Mucosa of rectum (tissue), 2 donors: ENCODE data around the gene PRPF6.

ENCODE experiments used
- H3K27ac ChIP-seq, 2 donors: one replicate each; pipeline ENCODE4 v1.7.0; 2013; ENCODE audit warnings: inconsistent platforms in 2 of 2, low read depth in 2 of 2, low read length in 2 of 2
- H3K27me3 ChIP-seq, 2 donors: one replicate each; pipeline ENCODE4 v1.7.0; 2013; ENCODE audit warnings: low read length in 2 of 2; ENCODE audit not compliant: control insufficient read depth in 2 of 2, insufficient read depth in 2 of 2
- H3K36me3 ChIP-seq, 2 donors: one replicate each; pipeline ENCODE4 v1.7.0; 2013; ENCODE audit warnings: low read length in 2 of 2; ENCODE audit not compliant: control insufficient read depth in 2 of 2, insufficient read depth in 2 of 2
- H3K4me1 ChIP-seq, 2 donors: one replicate each; pipeline ENCODE4 v1.7.0; 2013; ENCODE audit warnings: low read length in 2 of 2, mild to moderate bottlenecking in 1 of 2; ENCODE audit not compliant: control insufficient read depth in 2 of 2, insufficient read depth in 2 of 2
- H3K4me3 ChIP-seq, 2 donors: one replicate each; pipeline ENCODE4 v1.7.0; 2013; ENCODE audit warnings: low read length in 2 of 2
- H3K9ac ChIP-seq, 2 donors: one replicate each; pipeline ENCODE4 v1.7.0; 2013; ENCODE audit warnings: low read length in 2 of 2, low read depth in 1 of 2, mild to moderate bottlenecking in 1 of 2
- H3K9me3 ChIP-seq, 2 donors: one replicate each; pipeline ENCODE4 v1.7.0; 2013; ENCODE audit warnings: low read length in 2 of 2; ENCODE audit not compliant: control insufficient read depth in 2 of 2
- donor health status: healthy.
- donor health status: Normal muscosa, but diverticular disease.

PRPF6 gene

GRCh38 chr20:64041040-64041780 is 60.3 kb downstream of the PRPF6 start:
- H3K27me3 ChIP-seq = peaks cover 39 to 56% of the 10 kb centered on the region in 2 donors
- peaks cover 7 to 12% of the 10 kb centered on the region in 2 donors for H3K4me1 ChIP-seq
- H3K9ac ChIP-seq = no peak overlapping the region
- peak overlapping the region in 1 of 2 donors; percentile 9 for H3K27ac ChIP-seq
- H3K9me3 ChIP-seq = no peaks in the 10 kb centered on the region
- no peak overlapping the region for H3K4me3 ChIP-seq
- no peaks in the 10 kb centered on the region for H3K36me3 ChIP-seq

GRCh38 chr20:64041781-64042053 is 60.8 kb downstream of the PRPF6 start:
- H3K36me3 ChIP-seq = no peaks in the 10 kb centered on the region
- H3K9me3 ChIP-seq = no peaks in the 10 kb centered on the region
- peak overlapping the region in 1 of 2 donors; percentile 9 for H3K27ac ChIP-seq
- H3K9ac ChIP-seq = no peak overlapping the region
- peak overlapping the region in 1 of 2 donors; percentile 44 for H3K4me3 ChIP-seq
- peaks cover 38 to 55% of the 10 kb centered on the region in 2 donors for H3K27me3 ChIP-seq
- H3K4me1 ChIP-seq = peaks cover 7 to 12% of the 10 kb centered on the region in 2 donors

GRCh38 chr20:64042054-64042781 is 61.3 kb downstream of the PRPF6 start:
- Histone ChIP-seq H3K4me3 (peak overlapping the region; percentile 2 to 44), H3K4me1 (peaks cover 7 to 11% of the 10 kb centered on the region in 2 donors), H3K9me3 (no peaks in the 10 kb centered on the region), H3K27ac (no peak overlapping the region), H3K27me3 (peaks cover 41 to 57% of the 10 kb centered on the region in 2 donors), H3K9ac (peak overlapping the region in 1 of 2 donors; percentile 60), H3K36me3 (no peaks in the 10 kb centered on the region)

GRCh38 chr20:64043768-64044167 is 62.8 kb downstream of the PRPF6 start:
- peaks cover 6 to 7% of the 10 kb centered on the region in 2 donors for H3K4me1 ChIP-seq
- H3K9ac ChIP-seq = no peak overlapping the region
- H3K27me3 ChIP-seq = peaks cover 41 to 58% of the 10 kb centered on the region in 2 donors
- H3K9me3 ChIP-seq = no peaks in the 10 kb centered on the region
- no peak overlapping the region for H3K4me3 ChIP-seq
- H3K27ac ChIP-seq = no peak overlapping the region
- H3K36me3 ChIP-seq = no peaks in the 10 kb centered on the region

GRCh38 chr20:64044484-64045247 is 63.7 kb downstream of the PRPF6 start:
- no peak overlapping the region for H3K27ac ChIP-seq
- H3K9me3 ChIP-seq = no peaks in the 10 kb centered on the region
- H3K4me3 ChIP-seq = no peak overlapping the region
- no peak overlapping the region for H3K9ac ChIP-seq
- H3K36me3 ChIP-seq = no peaks in the 10 kb centered on the region
- peaks cover 40 to 55% of the 10 kb centered on the region in 2 donors for H3K27me3 ChIP-seq
- H3K4me1 ChIP-seq = peaks cover 0 to 5% of the 10 kb centered on the region in 2 donors

GRCh38 chr20:64045346-64046011 is 64.5 kb downstream of the PRPF6 start:
- H3K9me3 ChIP-seq = no peaks in the 10 kb centered on the region
- peaks cover 40 to 55% of the 10 kb centered on the region in 2 donors for H3K27me3 ChIP-seq
- no peak overlapping the region for H3K4me3 ChIP-seq
- H3K4me1 ChIP-seq = peaks cover 0 to 5% of the 10 kb centered on the region in 2 donors
- no peak overlapping the region for H3K27ac ChIP-seq
- H3K36me3 ChIP-seq = no peaks in the 10 kb centered on the region
- no peak overlapping the region for H3K9ac ChIP-seq

GRCh38 chr20:64047046-64047389 is 66.1 kb downstream of the PRPF6 start:
- Histone ChIP-seq H3K27me3 (peaks cover 40 to 57% of the 10 kb centered on the region in 2 donors), H3K4me3 (no peak overlapping the region), H3K9me3 (no peaks in the 10 kb centered on the region), H3K4me1 (peaks cover 0 to 4% of the 10 kb centered on the region in 2 donors), H3K9ac (no peak overlapping the region), H3K36me3 (no peaks in the 10 kb centered on the region), H3K27ac (no peak overlapping the region)

- Histone ChIP-seq H3K27ac (no peak overlapping the region), H3K4me1 (peaks cover 0 to 2% of the 10 kb centered on the region in 2 donors), H3K27me3 (peaks cover 40 to 62% of the 10 kb centered on the region in 2 donors)
Measured at GRCh38 chr20:64047968-64048401, 67.1 kb downstream of the PRPF6 start.

GRCh38 chr20:64048402-64049044 is 67.6 kb downstream of the PRPF6 start:
- Histone ChIP-seq H3K4me1 (peaks cover 0 to 2% of the 10 kb centered on the region in 2 donors), H3K9ac (no peak overlapping the region), H3K4me3 (no peak overlapping the region)

More at GRCh38 chr20:64047968-64048401, 67.1 kb downstream of the PRPF6 start:
- Histone ChIP-seq H3K9me3 (no peaks in the 10 kb centered on the region), H3K9ac (no peak overlapping the region), H3K4me3 (no peak overlapping the region), H3K36me3 (no peaks in the 10 kb centered on the region)

More at GRCh38 chr20:64048402-64049044, 67.6 kb downstream of the PRPF6 start:
- no peaks in the 10 kb centered on the region for H3K36me3 ChIP-seq
- H3K9me3 ChIP-seq = no peaks in the 10 kb centered on the region
- peaks cover 38 to 67% of the 10 kb centered on the region in 2 donors for H3K27me3 ChIP-seq
- H3K27ac ChIP-seq = no peak overlapping the region
